Kidney (tissue), 14 donors: ENCODE data around the gene PAPOLB. TPM values are rescaled to one million over a fixed set of nuclear protein-coding genes. Genes with fewer than 3 reads are reported as not detected.

Source experiments
- DNase-seq, 5 donors: peaks; one replicate each; pipeline ENCODE4 v3.0.0-alpha.2; 2013 to 2020
- FAIRE-seq: peaks from 2 replicates; lab custom pipeline; 2012; peaks lifted over from hg19 to GRCh38; lab: Jason Lieb, UNC
- H3K27ac ChIP-seq, 2 donors: one replicate each; pipeline ENCODE4 v1.7.0; 2013; ENCODE audit warnings: low read depth in 2 of 2, low read length in 2 of 2, inconsistent platforms in 1 of 2
- H3K27me3 ChIP-seq: one replicate; pipeline ENCODE4 v1.7.1; 2013; ENCODE audit warnings: low read length, inconsistent platforms; ENCODE audit not compliant: control insufficient read depth, insufficient read depth
- H3K36me3 ChIP-seq, 3 donors: one replicate each; pipeline versions ENCODE4 v1.7.0 to v1.7.1; 2013; ENCODE audit warnings: low read length in 3 of 3, control low read depth in 1 of 3, inconsistent platforms in 1 of 3; ENCODE audit not compliant: insufficient read depth in 3 of 3, control insufficient read depth in 2 of 3
- H3K4me1 ChIP-seq, 3 donors: one replicate each; pipeline versions ENCODE4 v1.7.0 to v1.7.1; 2013; ENCODE audit warnings: low read length in 3 of 3, inconsistent platforms in 1 of 3, low read depth in 1 of 3; ENCODE audit not compliant: control insufficient read depth in 2 of 3, insufficient read depth in 2 of 3
- H3K4me3 ChIP-seq, 3 donors: one replicate each; pipeline versions ENCODE4 v1.7.0 to v1.8.1; 2013; ENCODE audit warnings: low read length in 3 of 3, control low read depth in 1 of 3, inconsistent platforms in 1 of 3
- H3K9ac ChIP-seq, 3 donors: one replicate each; pipeline versions ENCODE4 v1.7.0 to v1.7.1; 2013; ENCODE audit warnings: low read length in 3 of 3, control low read depth in 1 of 3, inconsistent platforms in 1 of 3
- H3K9me3 ChIP-seq, 3 donors: one replicate each; pipeline versions ENCODE4 v1.7.0 to v1.7.1; 2013; ENCODE audit warnings: low read length in 3 of 3, control low read depth in 1 of 3, inconsistent platforms in 1 of 3; ENCODE audit not compliant: control insufficient read depth in 2 of 3, insufficient read depth in 1 of 3
- CTCF ChIP-seq: IDR thresholded peaks from 3 replicates; pipeline ENCODE4 v1.5.1; 2012; ENCODE audit warnings: mild to moderate bottlenecking, moderate library complexity, borderline replicate concordance; ENCODE audit not compliant: insufficient read depth; ENCODE audit errors: extremely low read depth
- intact Hi-C: fragments of 100-400 bp; cut with DNase I; formaldehyde crosslinking; loops from one replicate; pipeline ENCODE4 v1.11.1; 2022
- polyA plus RNA-seq: library from polyadenylated mRNA; stranded (reverse); fragments of 350-450 nt; fragmentation: Illumina TruSeq; extraction: RNeasy Lipid Tissue Mini Kit (QIAGEN cat#74804); gene quantifications from one replicate; pipeline ENCODE4 v1.2.3, GENCODE V29; 2014; ENCODE audit warnings: low read depth, low replicate concordance; ENCODE audit not compliant: insufficient read depth
- total RNA-seq: library from RNA; stranded (reverse); fragmentation: NEBNext Ultra II Directional; extraction: Animal tissue kit (Norgen Biotek cat#: 25700); gene quantifications from one replicate; pipeline ENCODE4 v1.2.1, GENCODE V29; 2021
- donor health status: control.
- donor health status: control.
- donor health status: control.
- donor health status: control.
- donor health status: control.
- donor health status: DM: yes; HTN: yes; CAD: no.
- donor health status: Normal renal cell carcinoma (clear cell type).

PAPOLB gene
- total and polyA plus RNA-seq, 2 donors from 2014 or later = 0.06 TPM; not detected in 1

- no peaks in the 10 kb centered on the region for H3K36me3 ChIP-seq
- intact Hi-C loops = no loop called here
- TF ChIP-seq CTCF = no peak
- no peak overlapping the region for H3K4me3 ChIP-seq
- no peak overlapping the region for H3K27ac ChIP-seq
- FAIRE-seq = no peak
- no peaks in the 10 kb centered on the region for H3K27me3 ChIP-seq
- H3K9ac ChIP-seq = no peak overlapping the region
- no peaks in the 10 kb centered on the region for H3K9me3 ChIP-seq
- H3K4me1 ChIP-seq = no peaks in the 10 kb centered on the region
- DNase-seq = peak in 1 of 5 donors; percentile 36
Observed at GRCh38 chr7:4835398-4836205, 26.2 kb downstream of the PAPOLB start.

GRCh38 chr7:4834601-4835397, 27.0 kb downstream of the PAPOLB start:
- H3K4me3 ChIP-seq = no peak overlapping the region
- no peak overlapping the region for H3K27ac ChIP-seq
- no peaks in the 10 kb centered on the region for H3K27me3 ChIP-seq
- intact Hi-C loops = no loop called here
- H3K9ac ChIP-seq = no peak overlapping the region
- TF ChIP-seq CTCF = no peak
- no peaks in the 10 kb centered on the region for H3K9me3 ChIP-seq
- FAIRE-seq (no peak), DNase-seq (peak in 1 of 5 donors; percentile 32)
- no peaks in the 10 kb centered on the region for H3K36me3 ChIP-seq
- no peaks in the 10 kb centered on the region for H3K4me1 ChIP-seq

- Histone ChIP-seq H3K9ac (no peak overlapping the region), H3K9me3 (no peaks in the 10 kb centered on the region), H3K36me3 (no peaks in the 10 kb centered on the region), H3K27me3 (no peaks in the 10 kb centered on the region), H3K4me1 (no peaks in the 10 kb centered on the region), H3K27ac (no peak overlapping the region), H3K4me3 (no peak overlapping the region)
- intact Hi-C loops = no loop called here
- DNase-seq (no peak), FAIRE-seq (no peak)
- TF ChIP-seq CTCF = no peak
Observed at GRCh38 chr7:4833691-4834600, 27.9 kb downstream of the PAPOLB start.
